Loucy (cell line): Measurements from ENCODE around the gene NADSYN1.

Experiments used
- H2AFZ ChIP-seq: fragments of 200-600 bp; sonication (generic); 2 replicates; pipeline ENCODE4 v1.6.0; 2016; ENCODE audit warnings: antibody characterized with exemption, mild to moderate bottlenecking, low read length, moderate library complexity
- H3F3A ChIP-seq: fragments of 200-600 bp; 2 replicates; pipeline ENCODE4 v1.6.0; 2016; ENCODE audit warnings: antibody characterized with exemption, low read depth, mild to moderate bottlenecking
- H3K27me3 ChIP-seq: fragments of 200-600 bp; sonication (generic); 2 replicates; pipeline ENCODE4 v1.6.1; 2014; ENCODE audit warnings: low read length, mild to moderate bottlenecking; ENCODE audit not compliant: insufficient read depth, poor library complexity, severe bottlenecking
- H3K36me3 ChIP-seq: fragments of 200-600 bp; sonication (generic); 2 replicates; pipeline ENCODE4 v1.6.1; 2016; ENCODE audit warnings: low read length; ENCODE audit not compliant: insufficient read depth
- H3K4me1 ChIP-seq: fragments of 200-600 bp; sonication (generic); 2 replicates; pipeline ENCODE4 v1.5.1; 2014; ENCODE audit warnings: low read length, mild to moderate bottlenecking; ENCODE audit not compliant: insufficient read depth, poor library complexity, severe bottlenecking
- H3K4me2 ChIP-seq: fragments of 200-600 bp; sonication (generic); 2 replicates; pipeline ENCODE4 v1.6.0; 2014; ENCODE audit warnings: antibody characterized with exemption, low read length, low read depth, mild to moderate bottlenecking; ENCODE audit not compliant: poor library complexity, severe bottlenecking
- H3K4me3 ChIP-seq: fragments of 200-600 bp; sonication (generic); 2 replicates; pipeline ENCODE4 v1.5.1; 2014; ENCODE audit warnings: low read length, mild to moderate bottlenecking, mixed read lengths; ENCODE audit not compliant: poor library complexity, severe bottlenecking
- H3K79me2 ChIP-seq: fragments of 200-600 bp; sonication (generic); 2 replicates; pipeline ENCODE4 v1.6.1; 2014; ENCODE audit warnings: low read length; ENCODE audit not compliant: insufficient read depth
- H3K9ac ChIP-seq: fragments of 200-600 bp; sonication (generic); 2 replicates; pipeline ENCODE4 v1.6.0; 2014; ENCODE audit warnings: mild to moderate bottlenecking, low read depth, low read length, moderate library complexity; ENCODE audit not compliant: poor library complexity, severe bottlenecking
- H3K9me2 ChIP-seq: fragments of 200-600 bp; sonication (generic); replicated peaks from 2 replicates; pipeline ENCODE4 v1.6.1; 2016; ENCODE audit warnings: low read depth, low read length, mixed read lengths
- H3K9me3 ChIP-seq: fragments of 200-600 bp; sonication (generic); 2 replicates; pipeline ENCODE4 v1.6.1; 2014; ENCODE audit warnings: mild to moderate bottlenecking, antibody characterized with exemption, low read length, low read depth; ENCODE audit not compliant: insufficient read depth
- H4K20me1 ChIP-seq: fragments of 200-600 bp; sonication (generic); 2 replicates; pipeline ENCODE4 v1.6.0; 2014; ENCODE audit warnings: antibody characterized with exemption, low read length, mild to moderate bottlenecking; ENCODE audit not compliant: insufficient read depth, poor library complexity, severe bottlenecking
- EZH2phosphoT487 ChIP-seq: fragments of 200-600 bp; IDR thresholded peaks from 2 replicates; pipeline ENCODE4 v1.6.1; 2018; ENCODE audit warnings: antibody characterized with exemption, mild to moderate bottlenecking, moderate library complexity, borderline replicate concordance
- TF ChIP-seq, protein P1 (sequence below): fragments of 200-600 bp; sonication (generic); conservative IDR thresholded peaks from 2 replicates; pipeline ENCODE4 v1.5.1; 2014; ENCODE audit warnings: mild to moderate bottlenecking, antibody characterized with exemption, low read length

Gene NADSYN1

GRCh38 chr11:71425860-71426259 lies 27.1 kb upstream of the NADSYN1 start:
- no peaks in the 10 kb centered on the region for H4K20me1 ChIP-seq
- H3K9me2 ChIP-seq, result no peaks in the 10 kb centered on the region
- H3K4me1 ChIP-seq, result no peaks in the 10 kb centered on the region
- no peaks in the 10 kb centered on the region for H3K36me3 ChIP-seq
- H3K9ac ChIP-seq, result no peak overlapping the region
- TF ChIP-seq, protein P1, sequence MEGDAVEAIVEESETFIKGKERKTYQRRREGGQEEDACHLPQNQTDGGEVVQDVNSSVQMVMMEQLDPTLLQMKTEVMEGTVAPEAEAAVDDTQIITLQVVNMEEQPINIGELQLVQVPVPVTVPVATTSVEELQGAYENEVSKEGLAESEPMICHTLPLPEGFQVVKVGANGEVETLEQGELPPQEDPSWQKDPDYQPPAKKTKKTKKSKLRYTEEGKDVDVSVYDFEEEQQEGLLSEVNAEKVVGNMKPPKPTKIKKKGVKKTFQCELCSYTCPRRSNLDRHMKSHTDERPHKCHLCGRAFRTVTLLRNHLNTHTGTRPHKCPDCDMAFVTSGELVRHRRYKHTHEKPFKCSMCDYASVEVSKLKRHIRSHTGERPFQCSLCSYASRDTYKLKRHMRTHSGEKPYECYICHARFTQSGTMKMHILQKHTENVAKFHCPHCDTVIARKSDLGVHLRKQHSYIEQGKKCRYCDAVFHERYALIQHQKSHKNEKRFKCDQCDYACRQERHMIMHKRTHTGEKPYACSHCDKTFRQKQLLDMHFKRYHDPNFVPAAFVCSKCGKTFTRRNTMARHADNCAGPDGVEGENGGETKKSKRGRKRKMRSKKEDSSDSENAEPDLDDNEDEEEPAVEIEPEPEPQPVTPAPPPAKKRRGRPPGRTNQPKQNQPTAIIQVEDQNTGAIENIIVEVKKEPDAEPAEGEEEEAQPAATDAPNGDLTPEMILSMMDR, result no peak
- no peak for TF ChIP-seq EZH2phosphoT487
- 0 out of 2 replicates have a peak, but pooled peaks cover 5% of the 10 kb centered on the region for H3K9me3 ChIP-seq
- H3K4me3 ChIP-seq, result no peak overlapping the region
- H3K79me2 ChIP-seq, result no peaks in the 10 kb centered on the region
- H3K4me2 ChIP-seq, result no peak overlapping the region
- no peaks in the 10 kb centered on the region for H3K27me3 ChIP-seq
- H3F3A ChIP-seq, result no peaks in the 10 kb centered on the region
- H2AFZ ChIP-seq, result no peak overlapping the region

- no peaks in the 10 kb centered on the region for H4K20me1 ChIP-seq
- H3F3A ChIP-seq, result no peaks in the 10 kb centered on the region
- no peak overlapping the region for H3K4me2 ChIP-seq
- H3K36me3 ChIP-seq, result no peaks in the 10 kb centered on the region
- 0 out of 2 replicates have a peak, but pooled peaks cover 5% of the 10 kb centered on the region for H3K9me3 ChIP-seq
- H3K9me2 ChIP-seq, result no peaks in the 10 kb centered on the region
- no peak overlapping the region for H3K4me3 ChIP-seq
- H3K9ac ChIP-seq, result no peak overlapping the region
- no peak overlapping the region for H2AFZ ChIP-seq
- no peaks in the 10 kb centered on the region for H3K79me2 ChIP-seq
- no peaks in the 10 kb centered on the region for H3K4me1 ChIP-seq
- no peaks in the 10 kb centered on the region for H3K27me3 ChIP-seq
- TF ChIP-seq, protein P1, result no peak
- TF ChIP-seq EZH2phosphoT487, result no peak
Observed at GRCh38 chr11:71426413-71426812, 26.6 kb upstream of the NADSYN1 start.

GRCh38 chr11:71428861-71429435 lies 24.1 kb upstream of the NADSYN1 start:
- H3K4me2 ChIP-seq, result no peak overlapping the region
- no peaks in the 10 kb centered on the region for H3F3A ChIP-seq
- H4K20me1 ChIP-seq, result no peaks in the 10 kb centered on the region
- no peak overlapping the region for H2AFZ ChIP-seq
- H3K36me3 ChIP-seq, result no peaks in the 10 kb centered on the region
- 0 out of 2 replicates have a peak, but pooled peaks cover 5% of the 10 kb centered on the region for H3K9me3 ChIP-seq
- no peak overlapping the region for H3K9ac ChIP-seq
- H3K4me3 ChIP-seq, result no peak overlapping the region
- TF ChIP-seq, protein P1, result no peak
- no peak for TF ChIP-seq EZH2phosphoT487
- H3K79me2 ChIP-seq, result no peaks in the 10 kb centered on the region
- H3K9me2 ChIP-seq, result no peaks in the 10 kb centered on the region
- no peaks in the 10 kb centered on the region for H3K27me3 ChIP-seq
- H3K4me1 ChIP-seq, result no peaks in the 10 kb centered on the region
